ENCODE data around the gene UBE2D1. TPM values are rescaled to one million over a fixed set of nuclear protein-coding genes. Genes with fewer than 3 reads are reported as not detected.
"Not testable (repeated sequence)": the region's sequence is repeated elsewhere in the genome, so short reads cannot be mapped to it uniquely, and the experiment has no call there.

The UBE2D1 gene
- total RNA-seq, 6 donors from 2014 or later = 2.1 to 28.6 (median 16.4) TPM

DNA sequence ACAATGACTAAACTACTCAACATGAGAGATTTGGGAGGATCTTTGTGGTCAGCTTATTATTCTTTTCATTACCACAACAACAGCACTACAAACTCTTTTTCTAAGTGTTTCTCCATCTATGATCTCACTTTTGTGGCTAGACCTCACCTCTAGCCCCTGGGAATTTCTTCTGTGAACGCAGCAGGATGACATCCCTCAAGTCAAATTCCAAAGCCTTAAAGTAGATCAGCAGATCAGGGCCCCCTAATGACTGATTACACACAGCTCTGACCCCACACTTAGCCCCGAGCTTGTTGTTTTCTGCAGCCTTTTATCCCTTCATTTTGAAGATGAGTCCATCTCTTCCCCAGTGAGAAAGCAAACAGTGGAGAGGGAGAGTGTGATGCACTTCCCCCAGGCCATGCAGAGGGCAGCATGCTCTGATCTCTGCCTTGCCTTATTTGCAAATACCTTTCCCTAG is 77.7 kb downstream of the UBE2D1 start:
- no peak overlapping the region for H3K27ac ChIP-seq
- H3K4me1 ChIP-seq = no peaks in the 10 kb centered on the region
- no peak overlapping the region for H3K4me3 ChIP-seq
- TF ChIP-seq EP300 (IDR thresholded peaks at IDR 0.05) (no peak), POLR2AphosphoS5 (IDR thresholded peaks at IDR 0.05) (no peak), POLR2A (IDR thresholded peaks at IDR 0.05) (no peak)
- TF ChIP-seq, protein P1, sequence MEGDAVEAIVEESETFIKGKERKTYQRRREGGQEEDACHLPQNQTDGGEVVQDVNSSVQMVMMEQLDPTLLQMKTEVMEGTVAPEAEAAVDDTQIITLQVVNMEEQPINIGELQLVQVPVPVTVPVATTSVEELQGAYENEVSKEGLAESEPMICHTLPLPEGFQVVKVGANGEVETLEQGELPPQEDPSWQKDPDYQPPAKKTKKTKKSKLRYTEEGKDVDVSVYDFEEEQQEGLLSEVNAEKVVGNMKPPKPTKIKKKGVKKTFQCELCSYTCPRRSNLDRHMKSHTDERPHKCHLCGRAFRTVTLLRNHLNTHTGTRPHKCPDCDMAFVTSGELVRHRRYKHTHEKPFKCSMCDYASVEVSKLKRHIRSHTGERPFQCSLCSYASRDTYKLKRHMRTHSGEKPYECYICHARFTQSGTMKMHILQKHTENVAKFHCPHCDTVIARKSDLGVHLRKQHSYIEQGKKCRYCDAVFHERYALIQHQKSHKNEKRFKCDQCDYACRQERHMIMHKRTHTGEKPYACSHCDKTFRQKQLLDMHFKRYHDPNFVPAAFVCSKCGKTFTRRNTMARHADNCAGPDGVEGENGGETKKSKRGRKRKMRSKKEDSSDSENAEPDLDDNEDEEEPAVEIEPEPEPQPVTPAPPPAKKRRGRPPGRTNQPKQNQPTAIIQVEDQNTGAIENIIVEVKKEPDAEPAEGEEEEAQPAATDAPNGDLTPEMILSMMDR (IDR thresholded peaks at IDR 0.05) = no peak
- no peaks in the 10 kb centered on the region for H3K9me3 ChIP-seq
- H3K27me3 ChIP-seq = no peaks in the 10 kb centered on the region
- ATAC-seq (ENCODE audit: low FRiP score in 2 of 2) (peak in 1 of 2 donors; percentile 69), DNase-seq (no peak)
- WGBS, 2 donors = 43 to 56% methylated on average over 2 of the region's 2 CpGs
- H3K36me3 ChIP-seq = no peaks in the 10 kb centered on the region

DNA sequence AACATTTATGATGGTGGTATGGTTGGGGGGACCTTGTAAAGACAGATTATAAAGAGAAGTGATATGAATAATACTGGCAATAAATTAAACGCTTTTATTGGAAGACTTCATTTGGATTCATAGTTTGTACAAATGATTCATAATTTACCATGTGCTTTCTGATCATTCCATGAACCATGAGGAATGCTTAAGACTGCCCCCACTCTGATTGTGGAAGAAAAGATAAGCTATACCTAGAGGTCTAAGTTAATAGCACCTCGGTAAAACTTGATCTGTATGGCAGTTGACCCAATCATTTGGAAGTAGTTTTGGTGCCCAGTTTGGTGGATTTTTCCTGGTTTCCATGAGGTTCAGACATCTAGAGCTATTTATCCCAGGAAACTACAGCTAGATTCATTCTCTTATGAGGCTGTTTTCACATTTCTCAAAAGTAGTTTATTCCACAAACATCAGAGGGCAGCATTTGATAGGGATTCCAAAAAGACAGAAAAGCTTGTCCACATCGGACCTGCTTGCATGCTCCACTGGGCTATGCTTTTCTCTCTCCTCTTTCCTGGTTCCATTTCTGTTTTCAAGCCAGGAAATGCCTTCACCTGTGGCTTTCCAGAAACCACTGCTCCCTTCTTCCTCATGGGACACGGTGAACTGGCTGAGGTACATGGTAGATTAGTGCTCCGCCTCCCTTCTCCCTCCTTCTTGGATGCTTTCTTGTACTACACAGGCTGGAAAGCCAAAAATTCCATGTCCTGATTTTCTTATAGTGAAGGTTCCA is 79.7 kb downstream of the UBE2D1 start:
- ATAC-seq (ENCODE audit: low FRiP score in 2 of 2) (peak in 1 of 2 donors; percentile 83), DNase-seq (no peak)
- 57 to 58% methylated on average over 5 of the region's 5 CpGs for WGBS, 2 donors
- H3K27ac ChIP-seq = no peak overlapping the region
- no peak for TF ChIP-seq EP300 (IDR thresholded peaks at IDR 0.05)
- TF ChIP-seq POLR2AphosphoS5 (IDR thresholded peaks at IDR 0.05) = no peak
- TF ChIP-seq, protein P1 (IDR thresholded peaks at IDR 0.05) = peak in 1 of 6 experiments; percentile 20
- no peak for TF ChIP-seq POLR2A (IDR thresholded peaks at IDR 0.05)
- no peak overlapping the region for H3K4me3 ChIP-seq
- H3K27me3 ChIP-seq = no peaks in the 10 kb centered on the region
- no peaks in the 10 kb centered on the region for H3K36me3 ChIP-seq
- H3K9me3 ChIP-seq = no peaks in the 10 kb centered on the region
- H3K4me1 ChIP-seq = no peaks in the 10 kb centered on the region

DNA sequence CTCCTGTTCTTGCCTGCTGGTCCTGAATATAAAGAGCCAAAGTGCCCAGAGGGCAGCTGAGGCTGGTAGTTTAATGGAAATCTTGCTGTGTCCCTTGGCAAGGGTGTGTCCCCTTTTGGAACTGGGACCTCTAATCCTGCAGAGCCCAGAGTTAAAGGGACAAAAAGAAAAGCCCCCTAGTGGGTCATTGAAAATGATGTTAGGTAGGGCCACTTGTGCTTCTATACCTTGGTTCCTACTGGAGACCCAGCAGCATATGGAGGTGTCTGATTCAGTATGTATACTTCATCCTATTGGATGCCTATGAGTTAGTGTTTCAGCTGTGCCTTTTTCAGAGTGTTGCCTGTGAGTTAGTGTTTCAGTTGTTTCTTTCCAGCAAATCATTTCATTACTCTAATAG is 81.0 kb downstream of the UBE2D1 start:
- H3K27me3 ChIP-seq = no peaks in the 10 kb centered on the region
- ATAC-seq (ENCODE audit: low FRiP score in 2 of 2) (no peak), DNase-seq (no peak)
- H3K4me1 ChIP-seq = no peaks in the 10 kb centered on the region
- H3K36me3 ChIP-seq = no peaks in the 10 kb centered on the region
- H3K27ac ChIP-seq = no peak overlapping the region
- H3K9me3 ChIP-seq = no peaks in the 10 kb centered on the region
- H3K4me3 ChIP-seq = no peak overlapping the region
- TF ChIP-seq POLR2A (IDR thresholded peaks at IDR 0.05) (no peak), POLR2AphosphoS5 (IDR thresholded peaks at IDR 0.05) (no peak)

DNA sequence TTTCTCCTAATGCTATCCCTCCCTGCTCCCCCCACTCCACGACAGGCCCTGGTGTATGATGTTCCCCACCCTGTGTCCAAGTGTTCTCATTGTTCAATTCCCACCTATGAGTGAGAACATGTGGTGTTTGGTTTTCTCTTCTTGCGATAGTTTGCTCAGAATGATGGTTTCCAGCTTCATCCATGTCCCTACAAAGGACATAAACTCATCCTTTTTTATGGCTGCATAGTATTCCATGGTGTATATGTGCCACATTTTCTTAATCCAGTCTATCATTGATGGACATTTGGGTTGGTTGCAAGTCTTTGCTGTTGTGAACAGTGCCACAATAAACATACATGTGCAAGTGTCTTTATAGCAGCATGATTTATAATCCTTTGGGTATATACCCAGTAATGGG is 83.1 kb downstream of the UBE2D1 start:
- not testable (repeated sequence) for H3K27me3 ChIP-seq; H3K27ac ChIP-seq; H3K36me3 ChIP-seq; H3K9me3 ChIP-seq; H3K4me1 ChIP-seq; ATAC-seq (ENCODE audit: low FRiP score in 2 of 2); DNase-seq; H3K4me3 ChIP-seq
- 90 to 97% methylated on average over 2 of the region's 2 CpGs for WGBS, 2 donors

Other genes with a start within 250 kb of the UBE2D1 start
- gene IPMK, start 67.1 kb upstream of the UBE2D1 start, total RNA-seq = 10 to 100 TPM in 1 of 6 donors, 1 to 10 TPM in 5; 2.6 to 10.7 (median 5.7) TPM
- gene CISD1, start 65.8 kb upstream of the UBE2D1 start, total RNA-seq = 10 to 100 TPM in 4 of 6 donors, 1 to 10 TPM in 2; 6.3 to 19.4 (median 13.8) TPM
- 10 to 100 TPM in 5 of 6 donors, 1 to 10 TPM in 1; 6.3 to 28.1 (median 16.2) TPM for gene TFAM, start 50.4 kb downstream of the UBE2D1 start, total RNA-seq
- gene BICC1, start 177.9 kb downstream of the UBE2D1 start, total RNA-seq = 10 to 100 TPM in 1 of 6 donors, 1 to 10 TPM in 5; 3.1 to 10.5 (median 3.9) TPM

All from upper lobe of left lung (tissue), 6 donors.